Right atrium auricular region (tissue), 2 donors: ENCODE results near the gene RAPGEF4. TPM values are rescaled to one million over a fixed set of nuclear protein-coding genes. Genes with fewer than 3 reads are reported as not detected.

Experiments used
- DNase-seq: peaks from one replicate; pipeline ENCODE4 v3.0.0-alpha.2; 2019; ENCODE audit warnings: low spot score
- H3K27ac ChIP-seq, 2 donors: fragments of 200-600 bp; sonication (generic); 1 replicate in 1 of 2; 2 replicates in 1 of 2; pipeline ENCODE4 v1.5.1; 2016 to 2019
- H3K27me3 ChIP-seq, 2 donors: fragments of 200-600 bp; sonication (generic); one replicate each; pipeline versions ENCODE4 v1.5.1 to v1.6.0; 2017 to 2019
- H3K36me3 ChIP-seq: fragments of 200-600 bp; sonication (generic); one replicate; pipeline ENCODE4 v1.5.1; 2016
- H3K4me1 ChIP-seq, 2 donors: fragments of 200-600 bp; sonication (generic); one replicate each; pipeline versions ENCODE4 v1.5.1 to v1.6.0; 2017 to 2019
- H3K4me3 ChIP-seq, 2 donors: fragments of 200-600 bp; sonication (generic); 1 replicate in 1 of 2; 2 replicates in 1 of 2; pipeline ENCODE4 v1.5.1; 2017 to 2019; ENCODE audit warnings: mild to moderate bottlenecking in 1 of 2, moderate library complexity in 1 of 2
- H3K9me3 ChIP-seq, 2 donors: fragments of 200-600 bp; sonication (generic); one replicate each; pipeline ENCODE4 v1.5.1; 2019
- total RNA-seq, 2 donors: library from RNA; depleted of rRNA; stranded (reverse); fragments of >200 nt; gene quantifications; one replicate each; pipeline ENCODE4 v1.1.0, GENCODE V29; 2016
- TF ChIP-seq, protein P1 (sequence below), 2 donors: fragments of 200-600 bp; sonication (generic); IDR thresholded peaks; one replicate each; pipeline ENCODE4 v1.5.1; 2019; ENCODE audit warnings: antibody characterized with exemption in 2 of 2

Gene RAPGEF4
- total RNA-seq, 2 donors from 2014 or later, result 6.2 to 14.1 TPM

DNA sequence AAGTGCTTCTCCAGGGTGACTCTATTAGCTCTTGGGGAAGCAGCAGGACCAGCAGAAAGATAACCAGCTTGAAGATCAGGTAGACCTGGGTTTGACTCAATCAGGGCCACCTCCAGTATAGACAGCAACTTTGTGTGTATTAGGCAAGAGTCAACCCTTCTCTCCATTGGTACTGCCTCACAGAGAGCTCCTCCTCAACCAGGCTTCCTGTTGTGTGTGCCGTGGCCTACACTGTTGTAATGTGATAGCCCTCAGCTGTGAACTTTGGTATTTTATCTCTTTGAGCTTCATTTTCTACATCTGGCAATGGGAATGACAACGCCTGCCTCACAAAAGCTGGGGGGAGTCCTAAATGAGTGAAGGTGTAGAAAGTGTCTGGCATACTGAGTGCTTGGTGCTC is 323.0 kb downstream of the RAPGEF4 start:
- no peaks in the 10 kb centered on the region for H3K9me3 ChIP-seq
- H3K27ac ChIP-seq, result no peak overlapping the region
- H3K27me3 ChIP-seq, result no peaks in the 10 kb centered on the region
- DNase-seq, result no peak
- TF ChIP-seq, protein P1, sequence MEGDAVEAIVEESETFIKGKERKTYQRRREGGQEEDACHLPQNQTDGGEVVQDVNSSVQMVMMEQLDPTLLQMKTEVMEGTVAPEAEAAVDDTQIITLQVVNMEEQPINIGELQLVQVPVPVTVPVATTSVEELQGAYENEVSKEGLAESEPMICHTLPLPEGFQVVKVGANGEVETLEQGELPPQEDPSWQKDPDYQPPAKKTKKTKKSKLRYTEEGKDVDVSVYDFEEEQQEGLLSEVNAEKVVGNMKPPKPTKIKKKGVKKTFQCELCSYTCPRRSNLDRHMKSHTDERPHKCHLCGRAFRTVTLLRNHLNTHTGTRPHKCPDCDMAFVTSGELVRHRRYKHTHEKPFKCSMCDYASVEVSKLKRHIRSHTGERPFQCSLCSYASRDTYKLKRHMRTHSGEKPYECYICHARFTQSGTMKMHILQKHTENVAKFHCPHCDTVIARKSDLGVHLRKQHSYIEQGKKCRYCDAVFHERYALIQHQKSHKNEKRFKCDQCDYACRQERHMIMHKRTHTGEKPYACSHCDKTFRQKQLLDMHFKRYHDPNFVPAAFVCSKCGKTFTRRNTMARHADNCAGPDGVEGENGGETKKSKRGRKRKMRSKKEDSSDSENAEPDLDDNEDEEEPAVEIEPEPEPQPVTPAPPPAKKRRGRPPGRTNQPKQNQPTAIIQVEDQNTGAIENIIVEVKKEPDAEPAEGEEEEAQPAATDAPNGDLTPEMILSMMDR (IDR thresholded peaks at IDR 0.05), result no peak
- H3K36me3 ChIP-seq, result no peaks in the 10 kb centered on the region
- H3K4me1 ChIP-seq, result peaks cover 0 to 5% of the 10 kb centered on the region in 2 donors
- H3K4me3 ChIP-seq, result no peak overlapping the region

DNA sequence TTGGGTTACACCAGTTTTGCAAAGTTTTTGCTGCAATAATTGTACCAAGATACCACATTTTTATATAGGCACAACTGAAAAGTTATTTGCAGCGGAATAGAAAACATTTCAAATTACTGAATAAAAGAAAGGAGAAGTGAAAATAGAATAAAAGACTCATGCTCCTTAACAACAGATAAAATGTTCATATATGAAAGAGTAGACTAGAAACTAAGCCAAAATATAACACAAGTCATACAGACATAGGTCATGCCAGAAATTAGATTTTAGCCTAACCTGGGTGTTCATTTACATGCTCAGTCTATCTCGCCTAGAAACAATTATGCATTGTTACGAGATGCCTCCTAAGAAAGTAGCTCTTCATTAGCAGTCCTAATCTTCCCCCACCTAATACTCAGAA is 323.6 kb downstream of the RAPGEF4 start:
- Histone ChIP-seq H3K4me3 (no peak overlapping the region), H3K27ac (no peak overlapping the region), H3K36me3 (no peaks in the 10 kb centered on the region), H3K4me1 (peaks cover 0 to 5% of the 10 kb centered on the region in 2 donors), H3K27me3 (no peaks in the 10 kb centered on the region), H3K9me3 (no peaks in the 10 kb centered on the region)
- no peak for DNase-seq
- TF ChIP-seq, protein P1 (IDR thresholded peaks at IDR 0.05), result no peak

DNA sequence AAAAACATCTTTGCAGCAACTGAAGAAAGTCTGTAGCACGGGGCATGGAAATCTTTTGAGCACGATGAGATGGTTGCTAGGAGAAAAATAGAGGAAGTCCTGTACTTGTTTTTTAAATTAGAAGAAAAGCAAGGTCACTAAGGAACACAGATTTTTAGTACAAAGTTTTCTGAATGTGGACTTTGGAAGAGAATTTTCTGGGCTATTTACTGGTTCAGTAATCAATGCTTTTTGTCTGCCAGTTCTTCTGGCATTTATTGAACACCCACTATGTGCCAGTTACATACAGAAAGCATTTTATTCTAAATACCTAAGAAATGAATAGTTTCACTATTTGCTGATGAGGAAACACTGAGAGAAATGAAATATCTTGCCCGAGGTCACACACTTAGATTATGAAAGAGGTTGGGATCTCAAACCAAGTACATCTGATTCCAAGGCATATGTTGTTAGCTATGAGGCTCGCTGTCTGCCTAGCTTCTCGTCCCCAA is 324.4 kb downstream of the RAPGEF4 start:
- no peak for DNase-seq
- Histone ChIP-seq H3K27me3 (no peaks in the 10 kb centered on the region), H3K9me3 (no peaks in the 10 kb centered on the region), H3K4me3 (no peak overlapping the region), H3K36me3 (no peaks in the 10 kb centered on the region), H3K27ac (no peak overlapping the region), H3K4me1 (peaks cover 0 to 5% of the 10 kb centered on the region in 2 donors)
- TF ChIP-seq, protein P1 (IDR thresholded peaks at IDR 0.05), result no peak

DNA sequence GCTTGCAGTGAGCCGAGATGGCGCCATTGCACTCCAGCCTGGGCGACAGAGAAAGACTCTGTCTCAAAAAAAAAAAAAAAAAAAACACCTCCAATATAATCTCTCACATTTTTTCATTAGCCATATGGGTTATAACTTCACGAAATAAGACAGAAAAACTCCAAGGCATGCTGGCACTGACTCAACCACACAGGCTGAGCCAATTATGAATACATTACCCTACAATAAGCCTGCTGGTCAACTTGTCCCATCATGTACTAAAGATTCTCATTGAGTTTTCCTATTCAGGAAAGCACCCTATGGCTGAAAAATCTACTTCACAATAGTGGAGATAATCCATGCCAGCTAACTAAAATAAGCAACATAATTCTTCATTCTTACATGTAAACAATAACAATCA is 327.2 kb downstream of the RAPGEF4 start:
- H3K27ac ChIP-seq, result no peak overlapping the region
- no peak overlapping the region for H3K4me3 ChIP-seq
- H3K36me3 ChIP-seq, result no peaks in the 10 kb centered on the region
- no peak for DNase-seq
- no peaks in the 10 kb centered on the region for H3K27me3 ChIP-seq
- TF ChIP-seq, protein P1 (IDR thresholded peaks at IDR 0.05), result no peak
- no peaks in the 10 kb centered on the region for H3K9me3 ChIP-seq
- H3K4me1 ChIP-seq, result peaks cover 0 to 5% of the 10 kb centered on the region in 2 donors

DNA sequence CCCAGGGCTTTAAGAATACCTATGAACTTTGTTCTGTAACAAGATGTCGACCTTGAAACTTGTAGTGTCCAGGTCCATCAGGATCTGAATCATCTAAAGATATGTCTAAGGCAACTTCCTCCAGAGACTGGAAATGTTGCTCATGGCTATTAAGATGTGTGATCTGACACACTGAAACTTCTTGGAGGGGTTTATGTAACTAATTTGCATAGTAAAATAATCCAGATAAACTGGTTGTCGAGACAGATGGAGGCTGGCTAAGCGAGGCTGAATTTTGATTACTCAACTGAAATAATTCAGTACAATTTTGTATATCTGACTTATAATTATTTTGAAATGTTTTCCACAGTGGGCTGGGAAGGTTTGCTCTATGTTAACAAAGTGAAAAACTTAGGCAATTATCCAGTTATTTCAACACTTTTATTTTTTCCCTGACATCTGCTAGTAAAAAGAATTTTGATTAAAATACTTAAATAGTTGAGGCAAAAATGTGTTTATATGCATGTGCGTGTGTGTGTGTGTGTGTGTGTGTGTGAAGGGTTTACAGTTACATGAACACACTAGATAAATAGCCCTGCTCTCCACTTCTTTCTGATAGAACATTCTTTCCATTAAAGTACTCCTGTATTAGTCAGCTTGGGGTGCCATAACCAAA is 328.6 kb downstream of the RAPGEF4 start:
- TF ChIP-seq, protein P1 (IDR thresholded peaks at IDR 0.05), result no peak
- Histone ChIP-seq H3K4me3 (no peak overlapping the region), H3K27me3 (no peaks in the 10 kb centered on the region), H3K36me3 (no peaks in the 10 kb centered on the region), H3K27ac (no peak overlapping the region), H3K4me1 (peaks cover 0 to 5% of the 10 kb centered on the region in 2 donors), H3K9me3 (no peaks in the 10 kb centered on the region)
- DNase-seq, result no peak
